HepG2 (cell line): ENCODE results near the gene ESR2. TPM values are rescaled to one million over a fixed set of nuclear protein-coding genes. Genes with fewer than 3 reads are reported as not detected.

Source experiments
- ATF1 ChIP-seq: IDR thresholded peaks from 2 replicates; pipeline ENCODE4 v1.6.1; 2016; ENCODE audit warnings: mild to moderate bottlenecking, control low read depth
- CBX5 ChIP-seq: sonication (generic); formaldehyde crosslinking; IDR thresholded peaks from 2 replicates; pipeline ENCODE4 v1.4.0; 2020; ENCODE audit warnings: missing genetic modification reagents, borderline replicate concordance
- FOXA1 ChIP-seq, 2 experiments: fragments of 450-650 bp in 1 of 2; sonication (generic) in 1 of 2; formaldehyde crosslinking in 1 of 2; IDR thresholded peaks; 2 replicates each; pipeline versions ENCODE4 v1.4.0 to v1.6.1; 2016 to 2020; ENCODE audit warnings: missing genetic modification reagents in 1 of 2
- FOXJ3 ChIP-seq: sonication (generic); formaldehyde crosslinking; IDR thresholded peaks from 2 replicates; pipeline ENCODE4 v1.4.0; 2020; ENCODE audit warnings: missing genetic modification reagents, mild to moderate bottlenecking, borderline replicate concordance
- HHEX ChIP-seq: IDR thresholded peaks from 2 replicates; pipeline ENCODE4 v1.6.1; 2016; ENCODE audit warnings: control low read depth
- IKZF1 ChIP-seq: fragments of 450-650 bp; IDR thresholded peaks from 2 replicates; pipeline ENCODE4 v1.7.1; 2016
- KAT8 ChIP-seq: IDR thresholded peaks from 2 replicates; pipeline ENCODE4 v1.6.1; 2016; ENCODE audit warnings: missing genetic modification reagents, missing compliant biosample characterization
- KLF12 ChIP-seq: sonication (generic); formaldehyde crosslinking; IDR thresholded peaks from 2 replicates; pipeline ENCODE4 v1.4.0; 2020; ENCODE audit warnings: missing genetic modification reagents, borderline replicate concordance
- KMT2A ChIP-seq: sonication (generic); formaldehyde crosslinking; IDR thresholded peaks from 2 replicates; pipeline ENCODE4 v1.4.0; 2020; ENCODE audit warnings: missing genetic modification reagents
- NFYB ChIP-seq: sonication (generic); formaldehyde crosslinking; IDR thresholded peaks from 2 replicates; pipeline ENCODE4 v1.4.0; 2020; ENCODE audit warnings: missing genetic modification reagents
- NR0B2 ChIP-seq: sonication (generic); formaldehyde crosslinking; IDR thresholded peaks from 2 replicates; pipeline ENCODE4 v1.4.0; 2020; ENCODE audit warnings: mild to moderate bottlenecking, missing genetic modification reagents
- PHF21A ChIP-seq: sonication (generic); formaldehyde crosslinking; IDR thresholded peaks from 2 replicates; pipeline ENCODE4 v1.5.0; 2020; ENCODE audit warnings: mild to moderate bottlenecking, missing genetic modification reagents
- PLRG1 ChIP-seq: fragments of 450-650 bp; conservative IDR thresholded peaks from 2 replicates; pipeline ENCODE4 v1.6.1; 2016
- SAFB2 ChIP-seq: sonication (generic); formaldehyde crosslinking; IDR thresholded peaks from 2 replicates; pipeline ENCODE4 v1.5.1; 2020; ENCODE audit warnings: missing genetic modification reagents, low read depth, mild to moderate bottlenecking, borderline replicate concordance
- TIGD3 ChIP-seq: sonication (generic); formaldehyde crosslinking; IDR thresholded peaks from 2 replicates; pipeline ENCODE4 v1.5.1; 2020; ENCODE audit warnings: mild to moderate bottlenecking, missing genetic modification reagents, borderline replicate concordance
- ZBTB39 ChIP-seq: sonication (generic); formaldehyde crosslinking; IDR thresholded peaks from 2 replicates; pipeline ENCODE4 v1.5.0; 2020; ENCODE audit warnings: missing genetic modification reagents
- ZBTB42 ChIP-seq: sonication (generic); formaldehyde crosslinking; IDR thresholded peaks from 2 replicates; pipeline ENCODE4 v1.5.0; 2020; ENCODE audit warnings: mild to moderate bottlenecking, missing genetic modification reagents
- ZKSCAN8 ChIP-seq: IDR thresholded peaks from 2 replicates; pipeline ENCODE4 v1.6.1; 2016; ENCODE audit warnings: borderline replicate concordance, missing genetic modification reagents, missing compliant biosample characterization
- ZNF12 ChIP-seq: sonication (generic); formaldehyde crosslinking; IDR thresholded peaks from 2 replicates; pipeline ENCODE4 v1.5.0; 2020; ENCODE audit warnings: missing genetic modification reagents
- ZNF124 ChIP-seq: sonication (generic); formaldehyde crosslinking; IDR thresholded peaks from 2 replicates; pipeline ENCODE4 v1.4.0; 2020; ENCODE audit warnings: missing genetic modification reagents
- ZNF33B ChIP-seq: sonication (generic); formaldehyde crosslinking; IDR thresholded peaks from 2 replicates; pipeline ENCODE4 v1.5.1; 2020; ENCODE audit warnings: mild to moderate bottlenecking, missing genetic modification reagents
- ZNF432 ChIP-seq: sonication (generic); formaldehyde crosslinking; IDR thresholded peaks from 2 replicates; pipeline ENCODE4 v1.5.0; 2020; ENCODE audit warnings: missing genetic modification reagents, mild to moderate bottlenecking, borderline replicate concordance
- ZNF460 ChIP-seq: sonication (generic); formaldehyde crosslinking; IDR thresholded peaks from 2 replicates; pipeline ENCODE4 v1.5.1; 2020; ENCODE audit warnings: missing genetic modification reagents, mild to moderate bottlenecking, borderline replicate concordance
- ZNF552 ChIP-seq: sonication (generic); formaldehyde crosslinking; IDR thresholded peaks from 2 replicates; pipeline ENCODE4 v1.9.0; 2022; ENCODE audit warnings: missing genetic modification reagents, mild to moderate bottlenecking, borderline replicate concordance
- ZNF644 ChIP-seq: IDR thresholded peaks from 2 replicates; pipeline ENCODE4 v1.6.1; 2016; ENCODE audit warnings: low read depth
- ZNF781 ChIP-seq: sonication (generic); formaldehyde crosslinking; IDR thresholded peaks from 2 replicates; pipeline ENCODE4 v1.5.1; 2020; ENCODE audit warnings: borderline replicate concordance, mild to moderate bottlenecking, missing genetic modification reagents; ENCODE audit errors: not compliant biosample characterization
- polyA plus RNA-seq, 8 experiments: library from polyadenylated mRNA; depleted of rRNA in 3 of 8; stranded (reverse) in 7 of 8; unstranded in 1 of 8; fragments of >200 nt; fragmentation: Illumina TruSeq in 4 of 8; extraction: Trizol in 4 of 8; gene quantifications; 2 replicates each; pipeline versions ENCODE4 v1.2.1 to v1.2.3, GENCODE V29; 2011 to 2016; ENCODE audit warnings: low read depth in 4 of 8, missing spikeins in 1 of 8, mixed read lengths in 1 of 8; ENCODE audit not compliant: insufficient read depth in 1 of 8
- total RNA-seq, 5 experiments: library from RNA; depleted of rRNA; stranded (reverse); fragments of >200 nt; fragmentation: Illumina TruSeq; extraction: Trizol; gene quantifications; 2 replicates each; pipeline ENCODE4 v1.2.3, GENCODE V29; 2016; ENCODE audit warnings: low read depth in 1 of 5

The ESR2 gene
- total and polyA plus RNA-seq, 2 of the 13 experiments (the other 11 are each of a cell fraction or from before 2014, with no cell fraction given) = 0.01 to 0.04 TPM

- TF ChIP-seq PHF21A (0 out of 2 replicates have a peak, but pooled peaks have one; percentile 28), IKZF1 (no peak), SAFB2 (peak; percentile 30; the same call in 1 of the 2 replicates), ZNF644 (no peak), KAT8 (CRISPR knock-in tag) (peak; percentile 69), ATF1 (CRISPR knock-in tag) (peak; percentile 63; the same call in 1 of the 2 replicates), ZNF124 (CRISPR knock-in tag) (no peak), ZNF432 (no peak), NR0B2 (CRISPR knock-in tag) (0 out of 2 replicates have a peak, but pooled peaks have one; percentile 58), TIGD3 (peak; percentile 71; the same call in 1 of the 2 replicates), CBX5 (CRISPR knock-in tag) (0 out of 2 replicates have a peak, but pooled peaks have one; percentile 29), NFYB (CRISPR knock-in tag) (peak; percentile 87), ZNF12 (CRISPR knock-in tag) (no peak), ZBTB42 (CRISPR knock-in tag) (no peak), ZNF33B (no peak), ZBTB39 (no peak), KMT2A (no peak; the same call in 1 of the 2 replicates), ZKSCAN8 (CRISPR knock-in tag) (no peak), ZNF552 (peak; percentile 52; the same call in 1 of the 2 replicates), ZNF781 (no peak), ZNF460 (CRISPR knock-in tag) (no peak), KLF12 (CRISPR knock-in tag) (no peak), HHEX (CRISPR knock-in tag) (no peak), FOXA1 (IDR thresholded peaks at IDR 0.05) (no peak), FOXA1 (CRISPR knock-in tag; IDR thresholded peaks at IDR 0.05) (no peak), PLRG1 (no peak), FOXJ3 (no peak)
These were observed 44.6 kb upstream of the ESR2 start (continued) for GRCh38 chr14:64338616-64339316.
